Measurements from ENCODE around the gene PEX6. TPM values are rescaled to one million over a fixed set of nuclear protein-coding genes. Genes with fewer than 3 reads are reported as not detected.
"Not testable (repeated sequence)": the region's sequence is repeated elsewhere in the genome, so short reads cannot be mapped to it uniquely, and the experiment has no call there.

Gene PEX6
- total RNA-seq, 1 donor from 2014 or later, result 32.3 TPM

- no peak for TF ChIP-seq CTCF (IDR thresholded peaks at IDR 0.05; ENCODE audit: unreplicated experiment)
- peaks cover 23% of the 10 kb centered on the region for H3K36me3 Mint-ChIP-seq
- DNase-seq (ENCODE audit: low spot score in 2 of 2, unreplicated experiment in 2 of 2), result no peak
Measured at GRCh38 chr6:43007126-43007525, 28.1 kb upstream of the PEX6 start.

GRCh38 chr6:43006251-43006650 lies 27.3 kb upstream of the PEX6 start:
- H3K4me1 Mint-ChIP-seq, result no peaks in the 10 kb centered on the region
- H3K27me3 Mint-ChIP-seq (ENCODE audit: low read depth), result no peaks in the 10 kb centered on the region
- H3K36me3 Mint-ChIP-seq, result peaks cover 21% of the 10 kb centered on the region
- DNase-seq (ENCODE audit: low spot score in 2 of 2, unreplicated experiment in 2 of 2), result no peak
- H3K4me3 Mint-ChIP-seq, result no peak overlapping the region
- TF ChIP-seq CTCF (IDR thresholded peaks at IDR 0.05; ENCODE audit: unreplicated experiment), result no peak
- H3K27ac Mint-ChIP-seq, result no peak overlapping the region
- no peaks in the 10 kb centered on the region for H3K9me3 Mint-ChIP-seq

More at GRCh38 chr6:43007126-43007525, 28.1 kb upstream of the PEX6 start:
- H3K27me3 Mint-ChIP-seq (ENCODE audit: low read depth), result no peaks in the 10 kb centered on the region
- no peaks in the 10 kb centered on the region for H3K9me3 Mint-ChIP-seq
- H3K27ac Mint-ChIP-seq, result no peak overlapping the region
- peaks cover under 1% of the 10 kb centered on the region for H3K4me1 Mint-ChIP-seq
- no peak overlapping the region for H3K4me3 Mint-ChIP-seq

- peaks cover 21% of the 10 kb centered on the region for H3K36me3 Mint-ChIP-seq
- H3K9me3 Mint-ChIP-seq, result no peaks in the 10 kb centered on the region
- no peak for TF ChIP-seq CTCF (IDR thresholded peaks at IDR 0.05; ENCODE audit: unreplicated experiment)
- H3K4me3 Mint-ChIP-seq, result no peak overlapping the region
- no peak overlapping the region for H3K27ac Mint-ChIP-seq
- no peak for DNase-seq (ENCODE audit: low spot score in 2 of 2, unreplicated experiment in 2 of 2)
- no peaks in the 10 kb centered on the region for H3K4me1 Mint-ChIP-seq
- no peaks in the 10 kb centered on the region for H3K27me3 Mint-ChIP-seq (ENCODE audit: low read depth)
Measured at GRCh38 chr6:43005844-43006243, 26.9 kb upstream of the PEX6 start.

- no peak for TF ChIP-seq CTCF (IDR thresholded peaks at IDR 0.05; ENCODE audit: unreplicated experiment)
- Mint-ChIP-seq H3K4me3 (no peak overlapping the region), H3K27me3 (ENCODE audit: low read depth) (no peaks in the 10 kb centered on the region), H3K9me3 (no peaks in the 10 kb centered on the region), H3K27ac (no peak overlapping the region), H3K4me1 (no peaks in the 10 kb centered on the region), H3K36me3 (peaks cover 10% of the 10 kb centered on the region)
- DNase-seq (ENCODE audit: low spot score in 2 of 2, unreplicated experiment in 2 of 2), result no peak
Measured at GRCh38 chr6:43001843-43002242, 22.9 kb upstream of the PEX6 start.

- not testable (repeated sequence) for H3K4me1 Mint-ChIP-seq; H3K36me3 Mint-ChIP-seq; H3K9me3 Mint-ChIP-seq; DNase-seq (ENCODE audit: low spot score in 2 of 2, unreplicated experiment in 2 of 2); H3K27me3 Mint-ChIP-seq (ENCODE audit: low read depth); H3K4me3 Mint-ChIP-seq; H3K27ac Mint-ChIP-seq
Measured at GRCh38 chr6:42998205-42998604, 19.2 kb upstream of the PEX6 start.

GRCh38 chr6:42996513-42996912 lies 17.5 kb upstream of the PEX6 start:
- Mint-ChIP-seq H3K36me3 (peaks cover 7% of the 10 kb centered on the region), H3K9me3 (no peaks in the 10 kb centered on the region), H3K4me1 (no peaks in the 10 kb centered on the region), H3K27ac (peak overlapping the region; percentile 40), H3K4me3 (no peak overlapping the region), H3K27me3 (ENCODE audit: low read depth) (no peaks in the 10 kb centered on the region)
- DNase-seq (ENCODE audit: low spot score in 2 of 2, unreplicated experiment in 2 of 2), result no peak
- no peak for TF ChIP-seq CTCF (IDR thresholded peaks at IDR 0.05; ENCODE audit: unreplicated experiment)
